Measurements from ENCODE around the gene PFKL.

The PFKL gene

DNA sequence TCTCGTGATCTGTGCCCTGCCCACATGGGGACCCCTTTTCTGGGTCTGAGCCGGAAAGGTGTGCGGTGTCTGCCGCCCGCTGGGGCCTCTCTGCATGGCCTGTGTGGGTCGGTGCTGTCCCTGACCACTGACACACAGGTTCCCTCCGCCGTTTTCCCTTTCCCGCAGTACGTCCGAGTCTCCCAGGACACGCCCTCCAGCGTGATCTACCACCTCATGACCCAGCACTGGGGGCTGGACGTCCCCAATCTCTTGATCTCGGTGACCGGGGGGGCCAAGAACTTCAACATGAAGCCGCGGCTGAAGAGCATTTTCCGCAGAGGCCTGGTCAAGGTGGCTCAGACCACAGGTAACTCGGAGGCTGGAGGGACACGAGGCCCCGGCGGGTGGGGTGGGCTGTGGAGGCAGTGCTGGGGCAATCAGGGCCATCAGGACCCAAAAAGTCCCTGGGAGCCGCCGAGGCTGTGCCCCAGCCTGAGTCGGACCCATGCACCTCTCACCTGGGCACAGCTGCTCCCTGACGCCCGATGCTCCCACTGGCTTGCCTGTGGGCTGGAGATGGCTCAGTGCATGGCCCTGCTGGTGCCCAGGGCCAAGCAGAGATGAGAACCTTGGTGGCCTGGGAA lies 66.8 kb downstream of the PFKL start:
- DNase-seq = no peak

DNA sequence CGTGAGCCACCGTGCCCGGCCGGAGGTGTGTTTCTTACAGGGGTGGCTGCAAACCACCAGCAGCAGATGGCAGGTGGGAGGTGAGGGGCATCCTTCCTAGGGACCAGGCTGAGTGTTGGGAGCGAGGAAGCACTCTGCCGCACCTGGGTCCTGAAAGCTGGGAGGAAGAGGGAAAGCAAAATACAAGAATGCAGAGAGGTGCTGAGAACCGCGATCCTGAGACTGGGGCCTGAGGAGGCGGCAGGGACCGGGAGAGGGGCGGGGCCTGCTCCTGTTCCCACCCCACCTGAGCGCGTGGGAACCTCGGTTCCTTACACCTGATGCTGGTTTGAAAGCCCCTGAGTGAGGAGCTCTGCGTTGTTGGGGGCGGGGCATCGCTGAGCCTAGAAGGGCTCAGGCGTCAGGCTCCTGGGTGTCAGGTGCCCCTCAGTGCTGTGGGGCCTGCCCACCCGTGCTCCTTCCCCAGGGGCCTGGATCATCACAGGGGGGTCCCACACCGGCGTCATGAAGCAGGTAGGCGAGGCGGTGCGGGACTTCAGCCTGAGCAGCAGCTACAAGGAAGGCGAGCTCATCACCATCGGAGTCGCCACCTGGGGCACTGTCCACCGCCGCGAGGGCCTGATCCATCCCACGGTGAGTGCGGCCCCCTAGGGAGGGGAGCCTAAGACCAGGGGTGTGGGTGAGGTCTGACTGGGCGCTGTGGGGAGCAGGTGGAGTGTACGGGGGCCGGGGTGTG lies 69.0 kb downstream of the PFKL start:
- no peak for DNase-seq

DNA sequence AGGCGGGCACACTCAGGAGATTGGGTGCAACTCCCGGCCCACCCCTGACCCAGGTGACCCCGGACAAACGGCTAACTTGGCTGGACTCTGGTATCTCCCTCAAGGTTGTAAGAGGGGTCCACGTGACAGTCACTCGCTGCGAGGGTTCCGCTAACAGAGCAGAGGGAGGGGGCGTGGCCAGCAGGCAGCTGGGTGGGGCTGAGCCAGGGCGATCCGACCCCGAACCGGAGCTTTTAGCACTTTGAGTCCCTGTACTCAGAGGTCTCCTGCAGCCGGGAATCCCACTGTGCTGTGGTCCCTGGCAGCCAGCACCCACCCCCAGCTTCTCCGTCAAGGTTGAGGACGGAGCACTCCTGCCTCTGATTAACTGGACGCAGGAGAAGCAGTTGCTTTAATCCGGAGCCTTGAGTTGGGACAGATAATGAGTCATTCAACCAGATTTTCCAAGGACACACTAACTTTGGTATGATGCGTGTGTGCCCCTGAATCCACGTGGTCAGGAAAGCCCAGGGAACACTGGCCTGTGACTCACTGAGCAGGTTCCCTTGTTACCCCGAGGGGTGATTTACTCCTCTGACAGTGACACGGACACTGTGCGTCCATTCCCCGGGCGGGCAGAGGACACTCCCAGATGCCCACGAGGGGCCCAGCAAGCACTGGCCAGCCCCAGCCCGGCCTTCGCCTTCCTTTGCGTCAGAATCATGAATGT lies 70.3 kb downstream of the PFKL start:
- no peak for DNase-seq

DNA sequence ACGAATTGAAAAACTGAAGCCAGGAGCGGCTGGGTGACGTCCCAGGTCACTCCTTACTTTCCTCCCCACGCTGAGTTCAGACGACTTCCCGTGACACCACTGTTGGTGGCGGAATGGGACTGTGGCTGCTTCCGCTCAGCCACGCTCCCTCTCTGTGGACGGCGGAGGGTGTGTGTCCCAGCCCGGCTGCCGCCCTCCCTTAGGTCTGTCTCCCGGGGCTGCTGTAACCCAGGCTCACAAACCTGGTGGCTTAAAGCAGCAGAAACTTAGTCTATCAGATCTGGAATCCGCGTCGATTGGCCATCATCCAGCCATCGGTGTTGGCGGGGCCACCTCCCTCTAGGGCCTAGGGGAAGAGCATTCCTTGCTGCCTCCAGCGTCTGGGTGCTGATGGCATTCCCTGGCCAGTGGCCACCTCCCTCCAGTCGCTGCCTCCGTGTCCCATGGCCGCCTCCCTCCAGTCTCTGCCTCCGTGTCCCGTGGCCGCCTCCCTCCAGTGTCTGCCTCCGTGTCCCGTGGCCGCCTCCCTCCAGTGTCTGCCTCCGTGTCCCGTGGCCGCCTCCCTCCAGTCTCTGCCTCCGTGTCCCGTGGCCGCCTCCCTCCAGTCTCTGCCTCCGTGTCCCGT lies 71.0 kb downstream of the PFKL start:
- no peak for DNase-seq

DNA sequence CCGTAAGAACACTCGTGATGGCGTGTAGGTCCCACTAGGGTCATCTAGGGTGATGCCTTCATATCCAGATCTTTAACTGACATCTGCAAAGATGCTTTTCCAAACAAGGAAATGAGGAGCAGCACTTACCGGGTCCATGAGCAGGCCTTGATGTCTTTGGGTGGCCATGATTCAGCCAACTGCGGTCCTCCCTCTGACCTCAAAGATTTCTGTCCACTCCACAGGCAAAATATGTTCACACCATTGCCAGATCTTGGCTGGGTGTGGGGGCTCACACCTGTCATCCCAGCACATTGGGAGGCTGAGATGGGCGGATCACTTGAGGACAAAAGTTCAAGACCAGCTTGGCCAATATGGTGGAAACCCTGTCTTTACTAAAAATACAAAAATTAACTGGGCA lies 71.7 kb downstream of the PFKL start:
- no peak for DNase-seq

DNA sequence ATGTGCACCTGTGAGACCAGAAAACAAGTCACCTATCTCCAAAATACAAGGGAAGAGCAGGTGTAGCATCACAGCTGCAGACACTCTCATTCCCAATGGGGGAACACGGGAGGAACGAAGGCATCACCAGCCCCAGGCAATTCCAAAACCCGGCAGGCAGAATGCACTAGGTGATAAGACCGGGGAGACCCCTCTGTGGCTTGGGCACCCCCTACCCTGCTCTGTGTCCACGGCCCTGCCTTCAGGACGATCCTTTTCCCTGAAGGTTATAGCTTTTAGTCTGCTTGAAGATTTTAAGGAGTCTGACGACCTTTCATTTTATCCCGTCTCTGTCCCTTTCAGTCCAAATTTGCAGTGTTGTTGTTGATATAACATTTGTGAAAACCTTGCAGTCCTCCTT lies 72.8 kb downstream of the PFKL start:
- DNase-seq = no peak

DNA sequence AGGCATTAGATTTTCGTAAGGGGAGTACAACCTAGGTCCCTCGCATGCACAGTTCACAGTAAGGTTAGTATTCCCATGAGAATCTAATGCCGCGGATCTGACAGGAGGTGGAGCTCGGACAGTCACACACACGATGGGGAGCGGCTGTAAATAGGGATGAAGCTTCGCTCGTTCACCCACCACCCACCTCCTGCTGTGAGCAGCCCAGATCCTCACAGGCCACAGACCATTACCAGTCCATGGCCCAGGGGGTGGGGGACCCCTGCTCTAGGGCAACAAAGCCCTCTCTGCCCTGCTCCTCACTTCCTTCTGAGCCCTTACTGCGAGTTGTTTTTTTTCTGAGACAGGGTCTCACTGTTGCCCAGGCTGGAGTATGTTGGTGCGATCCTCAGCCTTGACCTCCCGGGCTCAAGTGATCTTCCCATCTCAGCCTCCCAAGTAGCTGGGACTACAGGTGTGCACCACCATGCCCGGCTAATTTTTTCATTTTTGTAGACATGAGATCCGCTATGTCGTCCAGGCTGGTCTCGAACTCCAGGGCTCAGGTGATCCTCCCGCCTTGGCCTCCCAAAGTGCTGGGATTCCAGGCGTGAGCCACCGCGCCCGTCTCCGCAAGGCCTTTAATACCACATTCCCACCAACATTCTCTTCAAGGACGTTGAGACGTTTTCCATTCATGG lies 74.9 kb downstream of the PFKL start:
- DNase-seq = no peak

DNA sequence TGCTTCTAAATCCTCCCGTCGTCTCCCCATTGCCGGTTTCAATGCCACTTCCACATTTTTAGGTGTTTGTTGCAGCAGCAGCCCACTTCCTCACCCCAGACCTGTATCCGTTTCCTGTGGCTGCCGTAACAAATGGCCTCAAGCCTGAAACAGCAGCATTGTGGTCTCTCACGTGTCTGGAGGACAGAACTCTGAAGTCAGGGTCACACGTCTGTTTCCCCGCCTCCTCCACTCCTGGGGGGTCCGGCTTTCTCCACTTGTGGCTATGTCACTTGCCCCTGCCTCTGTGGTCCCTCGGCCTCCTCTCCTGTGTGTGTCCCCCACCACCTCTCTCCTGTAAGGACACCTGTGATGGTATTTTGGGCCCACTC lies 75.4 kb downstream of the PFKL start:
- no peak for DNase-seq

DNA sequence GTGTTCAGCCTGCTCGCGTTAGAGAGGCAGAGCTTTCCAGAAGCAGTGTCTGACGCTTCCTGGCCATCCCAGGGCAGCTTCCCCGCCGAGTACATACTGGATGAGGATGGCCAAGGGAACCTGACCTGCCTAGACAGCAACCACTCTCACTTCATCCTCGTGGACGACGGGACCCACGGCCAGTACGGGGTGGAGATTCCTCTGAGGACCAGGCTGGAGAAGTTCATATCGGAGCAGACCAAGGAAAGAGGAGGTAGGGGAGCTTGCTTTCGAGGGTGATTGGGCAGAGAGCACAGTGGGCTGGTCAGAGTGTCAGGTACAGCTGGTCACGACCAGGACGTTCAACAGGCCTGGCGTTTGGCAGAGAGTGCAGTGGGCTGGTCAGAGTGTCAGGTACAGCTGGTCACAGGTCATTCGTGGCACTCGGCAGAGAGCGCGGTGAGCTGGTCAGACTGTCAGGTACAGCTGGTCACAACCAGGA lies 75.9 kb downstream of the PFKL start:
- no peak for DNase-seq

DNA sequence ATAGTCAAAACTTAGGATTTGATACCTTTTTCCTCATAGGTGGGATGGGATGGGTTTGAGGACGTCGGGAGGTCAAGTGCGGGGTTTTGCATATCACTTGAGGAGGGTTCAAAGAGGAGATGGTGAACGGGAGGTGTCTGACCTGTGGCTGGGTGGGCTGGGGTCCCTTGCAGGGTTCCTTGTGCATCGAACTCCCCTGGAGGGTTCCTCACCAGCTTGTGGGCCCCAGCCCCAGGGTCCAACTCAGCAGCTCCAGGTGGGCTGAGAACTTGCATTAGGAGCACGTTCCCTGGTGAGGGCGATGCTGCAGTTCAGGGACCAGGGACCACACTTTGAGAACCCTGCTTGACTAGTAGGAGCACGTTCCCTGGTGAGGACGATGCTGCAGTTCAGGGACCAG lies 76.8 kb downstream of the PFKL start:
- no peak for DNase-seq
